ENCODE measurements around the gene STAC2.

STAC2 gene

GRCh38 chr17:39231591-39232551 lies 6.1 kb upstream of the STAC2 start:
- peak; percentile 53 for DNase-seq (ENCODE audit: low read depth)
- H3K4me3 ChIP-seq (replicated peaks; ENCODE audit: low read depth, low read length), result no peak overlapping the region
- TF ChIP-seq CTCF (IDR thresholded peaks at IDR 0.05; ENCODE audit: low read length, missing control alignments), result peak; percentile 79

- no peak for TF ChIP-seq CTCF (IDR thresholded peaks at IDR 0.05; ENCODE audit: low read length, missing control alignments)
- no peak for DNase-seq (ENCODE audit: low read depth)
- H3K4me3 ChIP-seq (replicated peaks; ENCODE audit: low read depth, low read length), result no peak overlapping the region
Observed at GRCh38 chr17:39231091-39231561, 5.4 kb upstream of the STAC2 start.

GRCh38 chr17:39230361-39230760 lies 4.6 kb upstream of the STAC2 start:
- DNase-seq (ENCODE audit: low read depth), result no peak
- no peak overlapping the region for H3K4me3 ChIP-seq (replicated peaks; ENCODE audit: low read depth, low read length)
- no peak for TF ChIP-seq CTCF (IDR thresholded peaks at IDR 0.05; ENCODE audit: low read length, missing control alignments)

- no peak for TF ChIP-seq CTCF (IDR thresholded peaks at IDR 0.05; ENCODE audit: low read length, missing control alignments)
- H3K4me3 ChIP-seq (replicated peaks; ENCODE audit: low read depth, low read length), result no peak overlapping the region
- peak; percentile 80 for DNase-seq (ENCODE audit: low read depth)
Observed at GRCh38 chr17:39229274-39229913, 3.6 kb upstream of the STAC2 start.

- no peak overlapping the region for H3K4me3 ChIP-seq (replicated peaks; ENCODE audit: low read depth, low read length)
- no peak for DNase-seq (ENCODE audit: low read depth)
- TF ChIP-seq CTCF (IDR thresholded peaks at IDR 0.05; ENCODE audit: low read length, missing control alignments), result no peak
Observed at GRCh38 chr17:39227364-39227919, 1.7 kb upstream of the STAC2 start.

GRCh38 chr17:39225959-39226683 lies 376 bp upstream of the STAC2 start:
- peak; percentile 52 for DNase-seq (ENCODE audit: low read depth)
- H3K4me3 ChIP-seq (replicated peaks; ENCODE audit: low read depth, low read length), result peak overlapping the region; percentile 18
- TF ChIP-seq CTCF (IDR thresholded peaks at IDR 0.05; ENCODE audit: low read length, missing control alignments), result no peak

Data from fibroblast of pulmonary artery (primary cell).